GM18526 (cell line): Measurements from ENCODE around the gene MAPKAPK5.

Experiments used
- POLR2A ChIP-seq: IDR thresholded peaks from 3 replicates; pipeline ENCODE4 v1.6.1; 2011; ENCODE audit not compliant: insufficient read length; ENCODE audit errors: extremely low read depth

MAPKAPK5 gene

GRCh38 chr12:111936869-111937268 lies 94.8 kb downstream of the MAPKAPK5 start:
- no peak for TF ChIP-seq POLR2A

- TF ChIP-seq POLR2A: no peak
These were observed 95.4 kb downstream of the MAPKAPK5 start for GRCh38 chr12:111937429-111937828.

GRCh38 chr12:111942557-111942956 lies 100.5 kb downstream of the MAPKAPK5 start:
- no peak for TF ChIP-seq POLR2A

GRCh38 chr12:111943929-111944328 lies 101.9 kb downstream of the MAPKAPK5 start:
- no peak for TF ChIP-seq POLR2A
